ENCODE measurements around the gene KLHDC9. TPM values are rescaled to one million over a fixed set of nuclear protein-coding genes. Genes with fewer than 3 reads are reported as not detected.

Gene KLHDC9
- 2.6 and 6.5 TPM in 2 replicates for total RNA-seq

GRCh38 chr1:161098210-161099068 lies at the start of gene KLHDC9:
Gene KLHDC9 (plus strand): TSS chr1:161098361. CDS start chr1:161098536, 175 bp downstream.
- peak within 1 kb of the TSS; percentile 98 for H3K4me3 ChIP-seq (ENCODE audit: low read depth, low read length)
- peak; percentile 17 for TF ChIP-seq CTCF (conservative IDR thresholded peaks at IDR 0.05; ENCODE audit: low read depth, low read length)
- DNase-seq (ENCODE audit: low read depth): no peak

GRCh38 chr1:161048949-161049722 lies 49.0 kb upstream of the KLHDC9 start:
- no peak for DNase-seq (ENCODE audit: low read depth)
- H3K4me3 ChIP-seq (ENCODE audit: low read depth, low read length): no peak overlapping the region
- no peak for TF ChIP-seq CTCF (conservative IDR thresholded peaks at IDR 0.05; ENCODE audit: low read depth, low read length)

- no peak for DNase-seq (ENCODE audit: low read depth)
- TF ChIP-seq CTCF (conservative IDR thresholded peaks at IDR 0.05; ENCODE audit: low read depth, low read length): no peak
- no peak overlapping the region for H3K4me3 ChIP-seq (ENCODE audit: low read depth, low read length)
Measured at GRCh38 chr1:161051219-161051618, 46.9 kb upstream of the KLHDC9 start.

- TF ChIP-seq CTCF (conservative IDR thresholded peaks at IDR 0.05; ENCODE audit: low read depth, low read length): no peak
- no peak overlapping the region for H3K4me3 ChIP-seq (ENCODE audit: low read depth, low read length)
- no peak for DNase-seq (ENCODE audit: low read depth)
Measured at GRCh38 chr1:161052899-161053298, 45.3 kb upstream of the KLHDC9 start.

GRCh38 chr1:161054232-161054631 lies 43.9 kb upstream of the KLHDC9 start:
- no peak overlapping the region for H3K4me3 ChIP-seq (ENCODE audit: low read depth, low read length)
- no peak for TF ChIP-seq CTCF (conservative IDR thresholded peaks at IDR 0.05; ENCODE audit: low read depth, low read length)
- DNase-seq (ENCODE audit: low read depth): no peak

GRCh38 chr1:161054805-161055204 lies 43.4 kb upstream of the KLHDC9 start:
- no peak overlapping the region for H3K4me3 ChIP-seq (ENCODE audit: low read depth, low read length)
- no peak for DNase-seq (ENCODE audit: low read depth)
- TF ChIP-seq CTCF (conservative IDR thresholded peaks at IDR 0.05; ENCODE audit: low read depth, low read length): peak; percentile 35
